Erythroblast (primary cell): ENCODE data around the gene LRG1.

Source experiments
- GATA1 ChIP-seq: IDR thresholded peaks from 2 replicates; pipeline ENCODE4 v1.6.1; 2011; ENCODE audit warnings: low read depth, mild to moderate bottlenecking, control low read depth, low read length, moderate library complexity
- POLR2A ChIP-seq: IDR thresholded peaks from 2 replicates; pipeline ENCODE4 v1.6.1; 2011; ENCODE audit warnings: mild to moderate bottlenecking, low read length

GRCh38 chr19:4529924-4530522 lies 9.8 kb downstream of the LRG1 start:
- TF ChIP-seq POLR2A (no peak), GATA1 (no peak)
